HepG2 (cell line): ENCODE measurements around the gene DNAJB6. TPM values are rescaled to one million over a fixed set of nuclear protein-coding genes. Genes with fewer than 3 reads are reported as not detected.

Experiments used
- AFF4 ChIP-seq: sonication (generic); formaldehyde crosslinking; IDR thresholded peaks from 2 replicates; pipeline ENCODE4 v1.4.0; 2020; ENCODE audit warnings: missing genetic modification reagents
- ATF7 ChIP-seq, 2 experiments: fragments of 450-650 bp in 1 of 2; sonication (generic) in 1 of 2; formaldehyde crosslinking in 1 of 2; IDR thresholded peaks; 2 replicates each; pipeline versions ENCODE4 v1.4.0 to v1.6.1; 2016 to 2020; ENCODE audit warnings: antibody characterized with exemption in 1 of 2, mild to moderate bottlenecking in 1 of 2, missing genetic modification reagents in 1 of 2
- BCL6 ChIP-seq: IDR thresholded peaks from 2 replicates; pipeline ENCODE4 v1.6.1; 2016; ENCODE audit warnings: missing genetic modification reagents, missing compliant biosample characterization
- ESRRA ChIP-seq: sonication (generic); formaldehyde crosslinking; IDR thresholded peaks from 2 replicates; pipeline ENCODE4 v1.5.1; 2020; ENCODE audit warnings: mild to moderate bottlenecking, low read depth, missing genetic modification reagents
- ETV6 ChIP-seq: sonication (generic); formaldehyde crosslinking; conservative IDR thresholded peaks from 2 replicates; pipeline ENCODE4 v1.4.0; 2020; ENCODE audit warnings: missing genetic modification reagents
- HES4 ChIP-seq: sonication (generic); formaldehyde crosslinking; IDR thresholded peaks from 2 replicates; pipeline ENCODE4 v1.9.0; 2021; ENCODE audit warnings: mild to moderate bottlenecking, missing genetic modification reagents, borderline replicate concordance
- HNF1B ChIP-seq: sonication (generic); formaldehyde crosslinking; IDR thresholded peaks from 2 replicates; pipeline ENCODE4 v1.5.1; 2020; ENCODE audit warnings: mild to moderate bottlenecking, moderate library complexity, missing genetic modification reagents
- NR2F6 ChIP-seq, 2 experiments: IDR thresholded peaks; 2 replicates each; pipeline ENCODE4 v1.6.1; 2016; ENCODE audit warnings: antibody characterized with exemption in 1 of 2, mild to moderate bottlenecking in 1 of 2
- POLR2AphosphoS5 ChIP-seq: IDR thresholded peaks from 2 replicates; pipeline ENCODE4 v1.6.1; 2012; ENCODE audit warnings: low read depth, low read length
- RBAK ChIP-seq: sonication (generic); formaldehyde crosslinking; IDR thresholded peaks from 2 replicates; pipeline ENCODE4 v1.5.1; 2020; ENCODE audit warnings: mild to moderate bottlenecking, missing genetic modification reagents
- SMAD3 ChIP-seq: sonication (generic); formaldehyde crosslinking; IDR thresholded peaks from 2 replicates; pipeline ENCODE4 v1.4.0; 2020; ENCODE audit warnings: missing genetic modification reagents
- TAF15 ChIP-seq: fragments of 200-400 bp; formaldehyde crosslinking; IDR thresholded peaks from one replicate; pipeline ENCODE4 v1.6.1; 2018; ENCODE audit warnings: mild to moderate bottlenecking, low read depth, low read length; ENCODE audit not compliant: poor library complexity, severe bottlenecking
- THAP11 ChIP-seq: IDR thresholded peaks from 2 replicates; pipeline ENCODE4 v1.6.1; 2016; ENCODE audit warnings: missing biosample characterization, missing genetic modification reagents
- ZFP90 ChIP-seq: sonication (generic); formaldehyde crosslinking; IDR thresholded peaks from 2 replicates; pipeline ENCODE4 v1.8.0; 2022; ENCODE audit warnings: missing genetic modification reagents, mild to moderate bottlenecking, inconsistent platforms, borderline replicate concordance
- ZNF18 ChIP-seq: sonication (generic); formaldehyde crosslinking; IDR thresholded peaks from 2 replicates; pipeline ENCODE4 v1.8.0; 2022; ENCODE audit warnings: mild to moderate bottlenecking, missing genetic modification reagents; ENCODE audit not compliant: insufficient replicate concordance
- ZNF224 ChIP-seq: sonication (generic); formaldehyde crosslinking; IDR thresholded peaks from 2 replicates; pipeline ENCODE4 v1.5.0; 2020; ENCODE audit warnings: mild to moderate bottlenecking, missing genetic modification reagents
- ZNF234 ChIP-seq: sonication (generic); formaldehyde crosslinking; conservative IDR thresholded peaks from 2 replicates; pipeline ENCODE4 v1.5.1; 2020; ENCODE audit warnings: mild to moderate bottlenecking, missing genetic modification reagents
- ZNF256 ChIP-seq: sonication (generic); formaldehyde crosslinking; conservative IDR thresholded peaks from 2 replicates; pipeline ENCODE4 v1.4.0; 2020; ENCODE audit warnings: missing genetic modification reagents
- ZNF326 ChIP-seq: sonication (generic); formaldehyde crosslinking; IDR thresholded peaks from 2 replicates; pipeline ENCODE4 v1.4.0; 2020; ENCODE audit warnings: missing genetic modification reagents, borderline replicate concordance
- ZNF432 ChIP-seq: sonication (generic); formaldehyde crosslinking; IDR thresholded peaks from 2 replicates; pipeline ENCODE4 v1.5.0; 2020; ENCODE audit warnings: missing genetic modification reagents, mild to moderate bottlenecking, borderline replicate concordance
- ZNF503 ChIP-seq: sonication (generic); formaldehyde crosslinking; IDR thresholded peaks from 2 replicates; pipeline ENCODE4 v1.4.0; 2020; ENCODE audit warnings: missing genetic modification reagents
- ZNF546 ChIP-seq: sonication (generic); formaldehyde crosslinking; conservative IDR thresholded peaks from 2 replicates; pipeline ENCODE4 v1.8.1; 2023; ENCODE audit warnings: mild to moderate bottlenecking, missing genetic modification reagents
- polyA plus RNA-seq, 8 experiments: library from polyadenylated mRNA; depleted of rRNA in 3 of 8; stranded (reverse) in 7 of 8; unstranded in 1 of 8; fragments of >200 nt; fragmentation: Illumina TruSeq in 4 of 8; extraction: Trizol in 4 of 8; gene quantifications; 2 replicates each; pipeline versions ENCODE4 v1.2.1 to v1.2.3, GENCODE V29; 2011 to 2016; ENCODE audit warnings: low read depth in 4 of 8, missing spikeins in 1 of 8, mixed read lengths in 1 of 8; ENCODE audit not compliant: insufficient read depth in 1 of 8
- total RNA-seq, 5 experiments: library from RNA; depleted of rRNA; stranded (reverse); fragments of >200 nt; fragmentation: Illumina TruSeq; extraction: Trizol; gene quantifications; 2 replicates each; pipeline ENCODE4 v1.2.3, GENCODE V29; 2016; ENCODE audit warnings: low read depth in 1 of 5

The DNAJB6 gene
- total and polyA plus RNA-seq, 2 of the 13 experiments (the other 11 are each of a cell fraction or from before 2014, with no cell fraction given) = 29.9 to 53.9 TPM

- peak; percentile 42; the same call in 1 of the 2 replicates for TF ChIP-seq HNF1B (CRISPR knock-in tag)
- no peak for TF ChIP-seq ZNF546 (CRISPR knock-in tag)
- TF ChIP-seq RBAK (CRISPR knock-in tag) = no peak
- TF ChIP-seq NR2F6 (IDR thresholded peaks at IDR 0.05) = no peak
- peak; percentile 64 for TF ChIP-seq NR2F6 (CRISPR knock-in tag; IDR thresholded peaks at IDR 0.05)
- no peak for TF ChIP-seq THAP11 (CRISPR knock-in tag)
- no peak for TF ChIP-seq ZFP90 (CRISPR knock-in tag)
- TF ChIP-seq AFF4 (CRISPR knock-in tag) = no peak
- TF ChIP-seq ZNF432 (CRISPR knock-in tag) = no peak
- no peak for TF ChIP-seq ESRRA
- TF ChIP-seq BCL6 (CRISPR knock-in tag) = no peak
- no peak for TF ChIP-seq ZNF503
- TF ChIP-seq ETV6 (CRISPR knock-in tag) = no peak
- TF ChIP-seq ZNF224 (CRISPR knock-in tag) = no peak
- no peak for TF ChIP-seq ZNF234 (CRISPR knock-in tag)
- no peak for TF ChIP-seq ZNF326 (CRISPR knock-in tag)
- TF ChIP-seq POLR2AphosphoS5 = no peak
- TF ChIP-seq TAF15 = no peak
- TF ChIP-seq ZNF18 (CRISPR knock-in tag) = no peak
- no peak for TF ChIP-seq HES4 (CRISPR knock-in tag)
- TF ChIP-seq ATF7 (IDR thresholded peaks at IDR 0.05) = no peak
- no peak for TF ChIP-seq ATF7 (CRISPR knock-in tag; IDR thresholded peaks at IDR 0.05)
- TF ChIP-seq SMAD3 (CRISPR knock-in tag) = no peak
- TF ChIP-seq ZNF256 (CRISPR knock-in tag) = no peak
These were observed 88.4 kb downstream of the DNAJB6 start (continued) for GRCh38 chr7:157425137-157425731.
